ENCODE data around the gene KBTBD8. TPM values are rescaled to one million over a fixed set of nuclear protein-coding genes. Genes with fewer than 3 reads are reported as not detected.

KBTBD8 gene
- polyA plus RNA-seq (2013): 0.62 and 0.69 TPM in 2 replicates

- H3K9me3 ChIP-seq (ENCODE audit: insufficient read depth, low read depth, low read length): no peaks in the 10 kb centered on the region
- H2AK5ac ChIP-seq (ENCODE audit: low read length): no peak within 1 kb of the TSS
- H3K4me2 ChIP-seq (ENCODE audit: low read length): peak within 1 kb of the TSS; percentile 91
- no peak within 1 kb of the TSS for H3K14ac ChIP-seq (ENCODE audit: low read length)
- H3K4me1 ChIP-seq (ENCODE audit: control insufficient read depth in 1 of 2, insufficient read depth in 2 of 2, low read length in 2 of 2): peaks cover 2 to 5% of the 10 kb centered on the region in 2 experiments
- H3K27me3 ChIP-seq (ENCODE audit: insufficient read depth, low read length): no peaks in the 10 kb centered on the region
- no peaks in the 10 kb centered on the region for H3K79me2 ChIP-seq (ENCODE audit: control insufficient read depth, insufficient read depth, low read length, poor library complexity)
- no peak within 1 kb of the TSS for H2BK5ac ChIP-seq (ENCODE audit: low read depth, low read length, poor library complexity)
- H3K36me3 ChIP-seq (ENCODE audit: control insufficient read depth in 1 of 2, insufficient read depth in 2 of 2, low read length in 2 of 2): no peaks in the 10 kb centered on the region
- H3K79me1 ChIP-seq (ENCODE audit: low read length): no peaks in the 10 kb centered on the region
- peak within 1 kb of the TSS; percentile 100 for H3K4me3 ChIP-seq (ENCODE audit: low read depth, low read length)
- no peak within 1 kb of the TSS for H3K4ac ChIP-seq (ENCODE audit: low read depth, low read length)
- H3K18ac ChIP-seq (ENCODE audit: low read length): no peak within 1 kb of the TSS
- peak within 1 kb of the TSS; percentile 1 for H3K9ac ChIP-seq (ENCODE audit: low read length)
- no CpG with 5 or more reads among the region's 75 CpGs for WGBS (ENCODE audit: extremely low coverage, insufficient coverage, insufficient read length)
- no peak within 1 kb of the TSS for H2BK12ac ChIP-seq (ENCODE audit: low read length)
- H4K91ac ChIP-seq (ENCODE audit: low read depth, low read length): no peak within 1 kb of the TSS
- H4K8ac ChIP-seq (ENCODE audit: low read depth, low read length): peak within 1 kb of the TSS; percentile 61
- no peak within 1 kb of the TSS for H3K27ac ChIP-seq (ENCODE audit: low read depth, low read length)
- peak; percentile 19 to 100 for DNase-seq
- H3K23ac ChIP-seq (ENCODE audit: low read length): no peak within 1 kb of the TSS
- no peak within 1 kb of the TSS for H4K12ac ChIP-seq (ENCODE audit: low read depth, low read length)
- no peak within 1 kb of the TSS for H2BK120ac ChIP-seq (ENCODE audit: insufficient read depth, low read length, poor library complexity)
- H2AFZ ChIP-seq (ENCODE audit: insufficient read depth, low read length, poor library complexity): peak within 1 kb of the TSS; percentile 93
Observed at GRCh38 chr3:66998113-66998903, at the start of gene KBTBD8. TSS of gene KBTBD8 (plus strand) at chr3:66998307. CDS start at chr3:66998356, 49 bp downstream.

GRCh38 chr3:66948838-66949237 lies 49.3 kb upstream of the KBTBD8 start:
- Histone ChIP-seq H3K79me2 (ENCODE audit: control insufficient read depth, insufficient read depth, low read length, poor library complexity) (no peaks in the 10 kb centered on the region), H2AK5ac (ENCODE audit: low read length) (no peak overlapping the region), H3K23ac (ENCODE audit: low read length) (no peak overlapping the region), H2BK12ac (ENCODE audit: low read length) (no peak overlapping the region), H2BK120ac (ENCODE audit: insufficient read depth, low read length, poor library complexity) (no peak overlapping the region), H2AFZ (ENCODE audit: insufficient read depth, low read length, poor library complexity) (no peak overlapping the region), H3K4ac (ENCODE audit: low read depth, low read length) (no peak overlapping the region), H4K91ac (ENCODE audit: low read depth, low read length) (no peak overlapping the region), H3K18ac (ENCODE audit: low read length) (no peak overlapping the region), H3K36me3 (ENCODE audit: control insufficient read depth in 1 of 2, insufficient read depth in 2 of 2, low read length in 2 of 2) (no peaks in the 10 kb centered on the region), H2BK5ac (ENCODE audit: low read depth, low read length, poor library complexity) (no peak overlapping the region), H4K8ac (ENCODE audit: low read depth, low read length) (no peak overlapping the region), H3K27ac (ENCODE audit: low read depth, low read length) (no peak overlapping the region), H3K9ac (ENCODE audit: low read length) (no peak overlapping the region), H4K12ac (ENCODE audit: low read depth, low read length) (no peak overlapping the region), H3K4me1 (ENCODE audit: control insufficient read depth in 1 of 2, insufficient read depth in 2 of 2, low read length in 2 of 2) (no peaks in the 10 kb centered on the region), H3K9me3 (ENCODE audit: insufficient read depth, low read depth, low read length) (no peaks in the 10 kb centered on the region), H3K79me1 (ENCODE audit: low read length) (no peaks in the 10 kb centered on the region), H3K14ac (ENCODE audit: low read length) (no peak overlapping the region), H3K27me3 (ENCODE audit: insufficient read depth, low read length) (no peaks in the 10 kb centered on the region), H3K4me3 (ENCODE audit: low read depth, low read length) (no peak overlapping the region), H3K4me2 (ENCODE audit: low read length) (no peak overlapping the region)
- no peak for DNase-seq
- no CpG with 5 or more reads among the region's 2 CpGs for WGBS (ENCODE audit: extremely low coverage, insufficient coverage, insufficient read length)

- H3K4me1 ChIP-seq (ENCODE audit: control insufficient read depth in 1 of 2, insufficient read depth in 2 of 2, low read length in 2 of 2): no peaks in the 10 kb centered on the region
- no peaks in the 10 kb centered on the region for H3K27me3 ChIP-seq (ENCODE audit: insufficient read depth, low read length)
- no peak overlapping the region for H4K8ac ChIP-seq (ENCODE audit: low read depth, low read length)
- no peak overlapping the region for H4K91ac ChIP-seq (ENCODE audit: low read depth, low read length)
- no peak overlapping the region for H2BK120ac ChIP-seq (ENCODE audit: insufficient read depth, low read length, poor library complexity)
- no peak for DNase-seq
- H3K27ac ChIP-seq (ENCODE audit: low read depth, low read length): no peak overlapping the region
- H2AK5ac ChIP-seq (ENCODE audit: low read length): no peak overlapping the region
- H3K36me3 ChIP-seq (ENCODE audit: control insufficient read depth in 1 of 2, insufficient read depth in 2 of 2, low read length in 2 of 2): no peaks in the 10 kb centered on the region
- no peak overlapping the region for H3K23ac ChIP-seq (ENCODE audit: low read length)
- H3K79me2 ChIP-seq (ENCODE audit: control insufficient read depth, insufficient read depth, low read length, poor library complexity): no peaks in the 10 kb centered on the region
- no CpG with 5 or more reads among the region's 3 CpGs for WGBS (ENCODE audit: extremely low coverage, insufficient coverage, insufficient read length)
- no peak overlapping the region for H2BK5ac ChIP-seq (ENCODE audit: low read depth, low read length, poor library complexity)
- no peak overlapping the region for H2AFZ ChIP-seq (ENCODE audit: insufficient read depth, low read length, poor library complexity)
- no peak overlapping the region for H2BK12ac ChIP-seq (ENCODE audit: low read length)
- H3K9me3 ChIP-seq (ENCODE audit: insufficient read depth, low read depth, low read length): no peaks in the 10 kb centered on the region
- H3K79me1 ChIP-seq (ENCODE audit: low read length): no peaks in the 10 kb centered on the region
- no peak overlapping the region for H3K4me2 ChIP-seq (ENCODE audit: low read length)
- no peak overlapping the region for H3K14ac ChIP-seq (ENCODE audit: low read length)
- no peak overlapping the region for H3K9ac ChIP-seq (ENCODE audit: low read length)
- no peak overlapping the region for H4K12ac ChIP-seq (ENCODE audit: low read depth, low read length)
- no peak overlapping the region for H3K4me3 ChIP-seq (ENCODE audit: low read depth, low read length)
- no peak overlapping the region for H3K4ac ChIP-seq (ENCODE audit: low read depth, low read length)
- no peak overlapping the region for H3K18ac ChIP-seq (ENCODE audit: low read length)
Observed at GRCh38 chr3:66949898-66950297, 48.2 kb upstream of the KBTBD8 start.

- no peak overlapping the region for H3K9ac ChIP-seq (ENCODE audit: low read length)
- H2AK5ac ChIP-seq (ENCODE audit: low read length): no peak overlapping the region
- H3K9me3 ChIP-seq (ENCODE audit: insufficient read depth, low read depth, low read length): no peaks in the 10 kb centered on the region
- H4K12ac ChIP-seq (ENCODE audit: low read depth, low read length): no peak overlapping the region
- H3K36me3 ChIP-seq (ENCODE audit: control insufficient read depth in 1 of 2, insufficient read depth in 2 of 2, low read length in 2 of 2): no peaks in the 10 kb centered on the region
- H2BK5ac ChIP-seq (ENCODE audit: low read depth, low read length, poor library complexity): no peak overlapping the region
- H3K23ac ChIP-seq (ENCODE audit: low read length): no peak overlapping the region
- no peak overlapping the region for H3K4me3 ChIP-seq (ENCODE audit: low read depth, low read length)
- no peaks in the 10 kb centered on the region for H3K4me1 ChIP-seq (ENCODE audit: control insufficient read depth in 1 of 2, insufficient read depth in 2 of 2, low read length in 2 of 2)
- no peak overlapping the region for H4K91ac ChIP-seq (ENCODE audit: low read depth, low read length)
- H3K79me2 ChIP-seq (ENCODE audit: control insufficient read depth, insufficient read depth, low read length, poor library complexity): no peaks in the 10 kb centered on the region
- H3K4me2 ChIP-seq (ENCODE audit: low read length): no peak overlapping the region
- H3K14ac ChIP-seq (ENCODE audit: low read length): no peak overlapping the region
- no peak overlapping the region for H3K4ac ChIP-seq (ENCODE audit: low read depth, low read length)
- no peak overlapping the region for H2AFZ ChIP-seq (ENCODE audit: insufficient read depth, low read length, poor library complexity)
- H2BK120ac ChIP-seq (ENCODE audit: insufficient read depth, low read length, poor library complexity): no peak overlapping the region
- H3K18ac ChIP-seq (ENCODE audit: low read length): no peak overlapping the region
- H4K8ac ChIP-seq (ENCODE audit: low read depth, low read length): no peak overlapping the region
- WGBS (ENCODE audit: extremely low coverage, insufficient coverage, insufficient read length): no CpG with 5 or more reads among the region's 1 CpG
- DNase-seq: no peak
- no peak overlapping the region for H2BK12ac ChIP-seq (ENCODE audit: low read length)
- no peaks in the 10 kb centered on the region for H3K27me3 ChIP-seq (ENCODE audit: insufficient read depth, low read length)
- H3K79me1 ChIP-seq (ENCODE audit: low read length): no peaks in the 10 kb centered on the region
- no peak overlapping the region for H3K27ac ChIP-seq (ENCODE audit: low read depth, low read length)
Observed at GRCh38 chr3:66952357-66952756, 45.8 kb upstream of the KBTBD8 start.
